DOHH2 (cell line): ENCODE measurements around the gene MTCH2.
A peak's percentile ranks its signal among the peaks of the same experiment; 100 is the strongest.

Experiments
- EZH2phosphoT487 ChIP-seq: fragments of 200-600 bp; sonication (generic); IDR thresholded peaks from 2 replicates; pipeline ENCODE4 v1.6.1; 2017; ENCODE audit warnings: borderline replicate concordance, mild to moderate bottlenecking, antibody characterized with exemption, low read length, moderate library complexity, mixed read lengths
- TF ChIP-seq, protein P1 (sequence below): fragments of 200-600 bp; sonication (generic); IDR thresholded peaks from one replicate; pipeline ENCODE4 v1.5.1; 2014; ENCODE audit warnings: antibody characterized with exemption, mild to moderate bottlenecking, low read depth, low read length; ENCODE audit not compliant: poor library complexity, severe bottlenecking

DNA sequence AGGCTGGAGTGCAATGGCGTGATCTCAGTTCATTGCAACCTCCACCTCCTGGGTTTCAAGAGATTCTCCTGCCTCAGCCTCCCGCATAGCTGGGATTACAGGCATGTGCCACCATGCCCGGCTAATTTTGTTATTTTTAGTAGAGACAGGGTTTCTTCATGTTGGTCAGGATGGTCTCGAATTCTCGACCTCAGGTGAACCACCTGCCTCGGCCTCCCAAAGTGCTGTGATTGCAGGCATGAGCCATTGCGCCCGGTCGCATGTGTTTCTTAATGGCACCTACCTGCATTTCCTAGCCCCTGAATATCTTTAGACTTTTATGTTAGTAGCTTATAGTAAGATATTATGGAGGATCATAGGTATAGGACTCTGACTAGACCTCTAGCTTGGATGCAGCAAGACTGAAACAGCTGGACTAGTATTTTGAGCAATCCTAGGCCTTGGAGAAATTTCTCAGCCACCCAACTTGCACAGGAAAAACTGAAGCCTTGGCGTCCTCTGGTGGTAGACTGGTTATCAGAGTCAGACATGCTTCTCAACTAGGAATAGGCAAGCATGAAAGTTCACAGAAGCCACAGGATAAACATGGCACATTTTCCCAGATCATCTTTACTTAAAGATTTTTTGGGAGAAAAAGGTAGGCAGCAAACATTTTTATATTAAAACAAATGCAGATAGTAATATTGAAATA is 25.5 kb downstream of the MTCH2 start:
- TF ChIP-seq, protein P1, sequence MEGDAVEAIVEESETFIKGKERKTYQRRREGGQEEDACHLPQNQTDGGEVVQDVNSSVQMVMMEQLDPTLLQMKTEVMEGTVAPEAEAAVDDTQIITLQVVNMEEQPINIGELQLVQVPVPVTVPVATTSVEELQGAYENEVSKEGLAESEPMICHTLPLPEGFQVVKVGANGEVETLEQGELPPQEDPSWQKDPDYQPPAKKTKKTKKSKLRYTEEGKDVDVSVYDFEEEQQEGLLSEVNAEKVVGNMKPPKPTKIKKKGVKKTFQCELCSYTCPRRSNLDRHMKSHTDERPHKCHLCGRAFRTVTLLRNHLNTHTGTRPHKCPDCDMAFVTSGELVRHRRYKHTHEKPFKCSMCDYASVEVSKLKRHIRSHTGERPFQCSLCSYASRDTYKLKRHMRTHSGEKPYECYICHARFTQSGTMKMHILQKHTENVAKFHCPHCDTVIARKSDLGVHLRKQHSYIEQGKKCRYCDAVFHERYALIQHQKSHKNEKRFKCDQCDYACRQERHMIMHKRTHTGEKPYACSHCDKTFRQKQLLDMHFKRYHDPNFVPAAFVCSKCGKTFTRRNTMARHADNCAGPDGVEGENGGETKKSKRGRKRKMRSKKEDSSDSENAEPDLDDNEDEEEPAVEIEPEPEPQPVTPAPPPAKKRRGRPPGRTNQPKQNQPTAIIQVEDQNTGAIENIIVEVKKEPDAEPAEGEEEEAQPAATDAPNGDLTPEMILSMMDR, result peak; percentile 56
- no peak for TF ChIP-seq EZH2phosphoT487
